HTERT RPE-1 (cell line): Measurements from ENCODE around the gene WDR7.

Source experiments
- in situ Hi-C: fragments of 300-500 bp; cut with MboI; formaldehyde crosslinking; loops from 4 replicates; pipeline ENCODE4 v1.14.3; 2020; ENCODE audit warnings: low sequenced_read_pairs

WDR7 gene

GRCh38 chr18:57025540-57025939 lies 374.4 kb downstream of the WDR7 start:
- in situ Hi-C loops = no loop called here

DNA sequence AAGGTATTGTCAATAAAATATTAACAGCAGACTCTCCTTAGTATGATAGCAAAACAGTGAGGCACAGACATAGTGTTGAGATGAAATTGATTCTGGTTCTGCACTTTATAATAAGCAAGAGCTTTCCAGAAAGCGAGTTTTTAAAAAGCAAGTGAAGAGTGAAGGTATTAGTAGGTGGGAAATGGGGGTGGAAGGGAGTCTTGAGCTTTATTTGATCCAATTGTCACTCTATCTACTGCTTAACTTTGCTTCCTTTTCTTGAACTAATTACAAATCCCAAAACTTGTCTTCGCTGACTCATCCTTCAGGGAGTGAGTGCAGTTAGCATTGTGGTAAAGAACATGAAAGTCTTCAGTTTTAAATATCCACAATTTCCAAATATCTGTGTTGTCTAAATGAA lies 375.2 kb downstream of the WDR7 start:
- in situ Hi-C loops = no loop called here

- in situ Hi-C loops = no loop called here
Measured at GRCh38 chr18:57027190-57027708, 376.1 kb downstream of the WDR7 start.

DNA sequence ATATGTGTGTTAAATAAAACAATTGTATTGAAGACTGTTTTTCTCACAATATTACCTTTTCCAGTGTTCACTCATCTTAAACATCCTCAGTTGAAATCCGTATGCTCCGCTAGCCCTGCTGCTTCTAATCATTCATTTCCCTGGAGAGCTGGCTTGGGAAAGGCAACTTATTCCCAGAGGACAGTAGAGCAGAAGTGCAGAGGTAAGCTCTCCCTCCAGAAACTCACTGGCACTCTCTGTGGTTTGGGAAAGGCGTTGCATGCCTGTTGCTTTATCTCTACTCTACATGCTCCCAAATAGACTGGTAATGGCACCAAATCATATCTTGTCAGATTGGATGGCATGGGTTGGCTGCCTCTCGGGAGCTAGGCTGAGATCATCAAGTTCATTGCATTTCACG lies 378.6 kb downstream of the WDR7 start:
- in situ Hi-C loops = no loop called here

DNA sequence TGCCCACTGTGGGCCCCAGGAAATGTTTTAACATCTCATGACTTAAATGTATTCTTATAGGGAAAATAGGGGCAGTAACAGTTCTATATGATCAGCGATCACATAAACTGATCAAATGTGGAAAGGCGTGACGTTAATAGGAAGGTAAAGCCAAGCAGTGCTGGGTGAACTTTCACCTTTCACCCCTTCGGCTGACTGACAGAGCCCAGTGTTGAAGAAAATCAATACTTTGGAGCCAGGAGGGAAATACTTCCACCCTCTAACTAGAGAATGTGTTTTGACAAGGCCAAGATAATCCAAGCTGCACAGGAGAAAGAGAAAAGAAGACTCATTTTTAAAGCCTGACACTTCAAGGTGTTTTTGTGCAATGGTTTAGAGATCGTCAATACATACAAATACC lies 379.3 kb downstream of the WDR7 start:
- in situ Hi-C loops = no loop called here

- in situ Hi-C loops = no loop called here
Measured at GRCh38 chr18:57035590-57035989, 384.4 kb downstream of the WDR7 start.

DNA sequence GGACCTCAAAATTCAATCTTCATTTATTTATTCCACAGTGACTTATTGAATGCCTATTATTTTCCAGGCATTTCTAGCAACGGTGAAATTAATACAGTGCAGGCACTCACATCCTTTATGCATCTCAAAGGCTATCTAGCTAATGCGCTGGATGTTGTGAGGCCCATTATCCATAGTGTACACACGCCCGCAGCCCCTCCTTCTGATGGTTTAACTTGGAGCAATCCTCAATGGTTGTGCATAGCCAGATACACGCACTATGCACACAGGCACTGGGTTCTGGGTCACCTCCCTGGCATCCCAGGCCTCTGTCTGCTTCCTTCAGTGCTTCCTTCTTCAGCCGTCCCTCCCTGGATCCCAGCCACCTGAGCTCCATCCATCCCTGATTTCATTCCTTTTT lies 387.2 kb downstream of the WDR7 start:
- in situ Hi-C loops = no loop called here

DNA sequence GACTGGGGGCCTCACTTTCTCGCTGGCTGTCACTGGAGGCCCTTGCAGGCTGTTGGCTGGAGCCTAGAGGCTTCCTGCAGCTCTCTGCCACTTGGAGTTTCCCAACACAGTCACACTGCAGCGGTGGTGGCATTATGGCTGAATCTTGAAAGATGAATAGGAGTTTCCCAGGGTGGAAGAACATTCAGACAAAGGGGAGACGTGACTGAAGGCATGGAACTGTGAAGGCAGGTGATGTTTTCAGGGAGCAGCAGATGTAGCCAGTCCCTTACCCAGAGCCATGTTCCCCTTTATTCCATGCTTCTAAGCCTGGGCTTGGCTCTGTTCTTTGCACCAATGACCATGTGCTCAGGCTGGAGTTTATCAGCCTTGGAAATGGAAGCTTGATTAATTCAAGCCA lies 389.0 kb downstream of the WDR7 start:
- in situ Hi-C loops = no loop called here

DNA sequence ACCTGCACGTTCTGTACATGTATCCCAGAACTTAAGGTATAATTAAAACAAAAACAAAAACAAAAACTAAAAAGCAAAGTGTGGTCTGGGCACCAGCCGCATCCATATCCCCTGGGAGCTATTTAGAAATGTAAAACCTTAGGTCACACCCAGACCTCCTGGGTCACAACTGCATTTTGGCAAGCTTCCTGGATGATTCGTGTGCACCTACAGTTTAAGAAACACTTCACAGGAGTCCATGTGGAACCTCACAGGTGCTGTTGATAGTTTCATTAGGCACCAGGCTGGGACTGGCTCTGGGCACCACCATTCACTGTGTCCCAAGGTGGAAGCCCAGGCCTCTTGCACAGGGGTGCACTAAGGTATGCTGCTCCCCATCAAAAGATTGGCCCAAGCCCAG lies 392.1 kb downstream of the WDR7 start:
- in situ Hi-C loops = no loop called here

DNA sequence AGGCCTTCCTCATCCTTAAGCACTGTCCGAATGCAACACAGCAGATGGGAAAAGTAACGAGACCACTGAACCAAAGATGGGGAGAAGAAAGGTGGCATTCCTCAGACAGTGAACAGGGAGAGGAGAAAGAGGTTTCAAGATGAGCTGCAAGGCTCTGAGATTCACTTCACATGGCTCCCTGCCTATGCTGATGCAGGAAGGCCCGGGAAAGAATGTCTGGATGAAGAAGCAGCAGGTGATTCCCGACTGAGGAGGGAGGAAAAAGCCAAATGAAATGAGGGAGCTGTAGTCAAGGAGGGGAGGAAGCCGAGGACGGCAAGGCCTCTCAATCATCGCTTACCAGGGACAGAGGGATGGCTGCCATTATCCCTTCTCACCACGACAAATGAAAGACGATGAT lies 397.2 kb downstream of the WDR7 start:
- in situ Hi-C loops = no loop called here

DNA sequence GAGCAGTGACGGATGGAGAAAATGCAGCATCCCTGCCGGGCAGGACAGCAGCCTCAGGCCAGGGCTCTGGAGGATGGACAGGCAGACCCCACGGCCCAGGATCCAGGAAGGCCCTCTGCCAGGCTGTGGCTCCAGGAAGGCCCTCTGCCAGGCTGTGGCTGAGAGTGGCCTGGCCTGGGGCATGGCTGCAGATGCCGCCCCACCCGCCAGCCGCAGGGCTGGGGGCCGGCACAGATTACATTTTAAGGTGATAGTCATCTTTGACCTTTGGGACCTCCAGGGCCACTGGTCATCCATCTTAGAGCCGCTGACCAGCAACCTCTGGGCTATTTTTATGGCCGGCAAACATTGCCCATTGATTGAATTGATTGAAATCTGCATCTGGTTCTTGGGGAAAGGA lies 397.7 kb downstream of the WDR7 start:
- in situ Hi-C loops = no loop called here

DNA sequence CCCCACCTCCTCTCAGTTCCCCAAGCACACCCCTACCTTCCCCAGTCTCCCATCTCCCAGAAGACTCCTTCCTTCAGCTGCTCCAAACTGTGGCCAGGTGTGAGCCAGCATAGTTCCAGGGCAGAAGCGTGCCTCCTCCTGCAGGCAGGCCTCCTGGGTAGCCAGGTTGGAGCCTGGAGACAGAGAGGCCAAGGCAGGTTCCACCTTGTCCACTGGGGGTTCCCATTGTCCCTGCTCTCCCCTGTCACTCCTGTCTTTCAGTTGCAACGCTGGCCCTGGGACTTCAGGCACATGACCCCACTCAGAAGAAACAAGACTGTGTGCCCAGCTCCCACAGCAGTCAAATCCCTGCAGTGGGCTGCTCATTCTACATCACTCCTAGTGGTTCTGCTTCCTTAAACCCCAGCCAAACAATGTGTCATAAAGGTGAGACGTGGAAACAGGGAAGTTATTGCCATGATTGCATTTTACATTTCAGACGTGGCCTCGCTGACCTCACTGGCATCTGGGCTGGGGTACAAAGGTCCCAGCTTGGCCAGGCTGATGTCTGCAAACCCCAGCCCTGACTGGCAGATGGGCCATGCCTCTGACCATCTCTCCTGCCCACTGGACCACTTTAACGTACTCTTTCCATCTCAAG lies 399.3 kb downstream of the WDR7 start:
- in situ Hi-C loops = no loop called here

DNA sequence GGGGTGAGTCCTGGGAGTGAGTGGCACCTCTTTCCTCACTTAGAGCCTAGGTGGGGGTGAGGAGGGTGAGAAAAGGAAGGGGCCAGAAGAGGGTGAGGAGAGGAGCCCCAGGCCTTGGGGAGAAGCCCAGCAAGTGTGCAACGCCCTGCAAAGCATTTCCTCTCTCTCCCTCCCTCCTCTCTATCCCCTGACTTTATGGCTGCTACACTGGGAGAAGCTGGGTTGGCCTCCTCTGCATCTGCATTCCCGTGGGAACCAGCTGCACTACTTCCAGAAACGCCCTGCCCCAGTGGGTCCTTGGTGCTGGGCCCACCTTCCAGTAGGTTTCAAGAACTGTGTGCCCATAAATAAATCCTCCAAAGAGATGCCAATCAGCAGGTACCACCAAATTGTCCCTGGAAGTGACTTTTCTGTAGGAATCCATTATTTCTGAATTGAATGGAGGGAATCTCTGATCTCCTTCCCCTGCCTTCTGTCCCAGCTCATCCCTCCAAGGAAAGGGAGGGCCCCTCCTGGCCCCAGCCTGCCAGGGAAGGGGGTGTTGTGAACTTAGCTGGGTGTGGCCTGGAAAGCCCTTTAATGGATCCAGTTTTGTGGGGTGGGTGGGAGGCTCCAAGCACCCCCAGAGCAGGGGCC lies 400.0 kb downstream of the WDR7 start:
- in situ Hi-C loops = no loop called here

DNA sequence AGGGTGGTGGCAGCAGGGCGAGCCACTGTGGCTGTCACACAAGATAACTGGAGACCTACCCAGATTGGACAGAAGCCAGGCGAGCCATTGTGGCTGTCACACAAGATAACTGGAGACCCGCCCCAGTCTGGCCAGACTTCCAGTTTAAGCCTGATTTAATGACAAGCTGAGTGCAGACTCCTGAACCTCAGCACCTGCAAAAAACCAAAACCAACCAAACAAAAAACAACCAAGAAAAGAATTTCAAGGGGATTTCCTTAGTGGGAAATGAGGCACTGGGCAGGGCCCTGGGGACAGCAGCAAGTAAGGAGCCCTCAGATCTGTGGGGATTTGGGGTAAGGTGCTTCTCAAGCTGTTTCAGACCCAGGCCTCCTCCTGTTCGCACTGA lies 400.5 kb downstream of the WDR7 start:
- in situ Hi-C loops = no loop called here

- in situ Hi-C loops = no loop called here
Measured at GRCh38 chr18:57052173-57052572, 401.0 kb downstream of the WDR7 start.

DNA sequence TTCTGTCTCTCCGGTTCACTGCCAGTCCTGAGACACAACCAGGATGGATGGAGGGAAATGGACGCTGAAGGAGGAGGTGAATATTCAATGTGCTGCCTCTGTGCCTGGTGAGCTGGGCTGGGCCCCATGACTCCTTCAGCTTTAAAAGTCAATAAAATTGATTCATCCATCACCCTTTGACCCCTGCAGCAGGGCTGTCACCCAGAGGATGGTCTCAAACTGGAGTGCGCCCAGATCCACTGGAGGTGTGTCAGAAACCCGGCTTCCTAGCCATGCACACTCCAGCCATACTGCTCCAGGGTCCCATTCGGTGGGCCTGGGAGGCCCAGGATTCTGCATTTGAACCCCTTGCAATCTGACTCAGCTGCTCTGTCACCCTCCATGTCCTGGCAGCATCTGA lies 401.6 kb downstream of the WDR7 start:
- in situ Hi-C loops = no loop called here

DNA sequence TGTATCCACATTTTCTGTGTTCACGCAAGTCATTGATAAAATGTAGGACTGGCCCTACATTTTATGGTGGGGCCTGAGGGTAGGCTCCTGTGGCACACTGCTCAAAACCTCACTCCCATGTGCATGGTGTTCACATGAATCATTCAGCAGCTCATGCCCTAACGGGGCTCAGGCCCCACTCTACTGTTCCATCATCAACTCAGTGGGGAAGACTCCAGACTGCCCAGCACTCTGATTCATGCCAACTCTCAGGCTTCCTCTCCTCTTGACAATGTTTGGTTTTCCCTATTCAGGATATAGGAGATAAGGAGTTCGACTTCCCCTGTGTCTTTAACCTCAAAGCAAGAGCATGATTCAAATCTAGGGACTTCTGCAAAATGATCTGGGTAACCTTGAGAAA lies 403.7 kb downstream of the WDR7 start:
- in situ Hi-C loops = no loop called here

DNA sequence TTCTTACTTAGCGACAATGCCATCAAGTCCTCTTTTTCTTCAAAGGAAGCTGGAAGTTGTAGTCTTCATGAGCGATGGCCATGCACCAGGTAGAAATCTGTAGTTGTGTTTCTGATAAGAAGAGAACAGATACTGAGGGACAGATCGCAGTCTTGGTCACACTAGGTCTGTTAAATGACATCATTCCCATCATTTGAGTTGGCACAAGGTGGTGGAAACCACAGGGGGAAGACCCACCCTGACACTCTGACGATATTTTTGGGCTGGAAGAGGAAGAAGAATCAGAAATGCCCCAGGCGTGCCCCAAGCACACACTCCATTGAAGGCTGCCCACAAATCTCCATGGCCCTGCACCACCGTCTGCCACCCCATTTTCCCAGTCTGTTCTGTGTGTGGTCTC lies 406.7 kb downstream of the WDR7 start:
- in situ Hi-C loops = no loop called here

- in situ Hi-C loops = no loop called here
Measured at GRCh38 chr18:57058734-57059133, 407.6 kb downstream of the WDR7 start.

GRCh38 chr18:57059366-57059765 lies 408.2 kb downstream of the WDR7 start:
- in situ Hi-C loops = no loop called here

GRCh38 chr18:57060814-57061213 lies 409.7 kb downstream of the WDR7 start:
- in situ Hi-C loops = no loop called here

DNA sequence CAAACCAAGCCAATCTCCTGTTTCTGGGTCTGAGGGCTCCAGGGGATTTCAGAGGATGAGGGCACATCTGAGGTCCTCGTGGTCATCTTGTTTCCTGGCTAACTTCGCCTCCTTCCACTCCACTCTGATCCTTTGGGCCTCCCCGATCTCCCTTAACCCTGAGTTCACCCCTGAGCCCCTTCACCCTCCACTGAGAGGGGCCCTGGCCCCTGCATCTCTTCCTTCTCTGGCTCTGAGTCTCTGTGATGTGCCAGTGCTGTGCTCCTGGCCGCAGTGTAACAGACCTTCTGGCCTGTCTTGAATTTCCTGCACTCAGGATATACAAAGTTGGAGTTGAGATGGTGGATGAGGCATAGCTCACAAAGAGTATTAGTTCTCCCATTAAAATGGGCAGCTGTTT lies 411.0 kb downstream of the WDR7 start:
- in situ Hi-C loops = no loop called here

DNA sequence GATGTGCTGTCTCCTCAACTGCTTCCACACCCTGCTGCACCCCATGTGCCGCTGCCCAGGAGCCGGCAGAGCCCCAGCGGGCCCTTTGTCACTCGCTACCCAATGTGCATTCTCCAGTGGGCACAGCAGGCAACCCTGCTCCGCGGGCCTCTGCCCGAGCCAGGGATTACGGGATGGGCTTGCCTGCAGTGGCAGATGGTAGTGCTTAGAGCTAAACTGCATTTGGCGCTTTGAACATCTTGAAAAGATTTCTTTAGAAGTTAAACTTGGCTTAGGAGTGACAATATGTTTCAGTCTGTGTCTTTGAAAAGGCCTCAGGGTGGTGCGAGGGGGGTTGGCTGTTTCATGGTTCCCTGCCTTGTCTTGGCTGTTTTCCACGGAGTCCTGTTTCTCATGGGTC lies 411.7 kb downstream of the WDR7 start:
- in situ Hi-C loops = no loop called here
